HepG2 (cell line): Measurements from ENCODE around the gene BCAS3. TPM values are rescaled to one million over a fixed set of nuclear protein-coding genes. Genes with fewer than 3 reads are reported as not detected.

Source experiments
- ATAC-seq: fragments of 200-7000 bp; cut with Tn5 transposase; 3 replicates; pipeline ENCODE4 v1.9.1; 2020; ENCODE audit warnings: mild to moderate bottlenecking, moderate library complexity
- BruUV-seq: library from RNA; stranded (reverse); fragments of 400-500 nt; replicated peaks from 2 replicates; lab custom pipeline; 2021; lab: Mats Ljungman, UMichigan
- CTCF ChIA-PET: fragments of 300-600 bp; formaldehyde crosslinking; extraction: SDS; loops from one replicate; lab custom pipeline; 2021; ENCODE audit warnings: low total read pairs, inconsistent platforms, low intra/inter-chr PET ratio; lab: Yijun Ruan, JAX
- POLR2A ChIA-PET: fragments of 350-600 bp; sonication (Branson Sonifier 250); formaldehyde crosslinking; loops from one replicate; lab custom pipeline; 2020; ENCODE audit warnings: antibody characterized with exemption, inconsistent platforms; lab: Yijun Ruan, JAX
- DNase-seq: peaks from one replicate; pipeline ENCODE4 v3.0.0-alpha.2; 2015; ENCODE audit warnings: low spot score
- FAIRE-seq: peaks from 3 replicates; lab custom pipeline; 2011; peaks lifted over from hg19 to GRCh38; lab: Jason Lieb, UNC
- H2AFZ ChIP-seq: one replicate; pipeline ENCODE4 v1.6.1; 2011; ENCODE audit warnings: low read length, inconsistent platforms
- H3K27ac ChIP-seq: fragments of 300-600 bp; 3 replicates; pipeline ENCODE4 v1.8.0; 2011; ENCODE audit warnings: mixed run types, mild to moderate bottlenecking, mixed read lengths, low read length, inconsistent platforms; ENCODE audit not compliant: insufficient read depth; ENCODE audit errors: extremely low read length
- H3K27me3 ChIP-seq, 2 experiments: fragments of 200-600 bp in 1 of 2; 2 replicates in 1 of 2; 3 replicates in 1 of 2; pipeline versions ENCODE4 v1.6.0 to v1.8.0; 2011; ENCODE audit warnings: low read length in 2 of 2, mild to moderate bottlenecking in 2 of 2, moderate library complexity in 2 of 2, inconsistent platforms in 1 of 2; ENCODE audit not compliant: insufficient read depth in 2 of 2, control insufficient read depth in 1 of 2
- H3K36me3 ChIP-seq, 2 experiments: fragments of 200-600 bp in 1 of 2; replicated peaks in 1 of 2; 2 replicates in 1 of 2; 3 replicates in 1 of 2; pipeline versions ENCODE4 v1.5.1 to v1.8.0; 2011; ENCODE audit warnings: low read length in 2 of 2, inconsistent platforms in 1 of 2; ENCODE audit not compliant: insufficient read depth in 2 of 2, control insufficient read depth in 1 of 2
- H3K4me1 ChIP-seq: 2 replicates; pipeline ENCODE4 v1.5.1; 2012; ENCODE audit warnings: low read length, inconsistent platforms; ENCODE audit not compliant: insufficient read depth
- H3K4me2 ChIP-seq: 2 replicates; pipeline ENCODE4 v1.6.0; 2011; ENCODE audit warnings: low read depth, low read length, inconsistent platforms
- H3K4me3 ChIP-seq, 3 experiments: fragments of 200-600 bp in 1 of 3; sonication (generic), shearing (Covaris generic) in 1 of 3; replicated peaks in 1 of 3; 2 replicates each; pipeline ENCODE4 v1.5.1; 2011 to 2016; ENCODE audit warnings: low read length in 3 of 3, inconsistent platforms in 2 of 3, low read depth in 2 of 3, mild to moderate bottlenecking in 2 of 3, control low read depth in 1 of 3, mixed read lengths in 1 of 3; ENCODE audit not compliant: insufficient read depth in 1 of 3
- H3K79me2 ChIP-seq: one replicate; pipeline ENCODE4 v1.6.1; 2011; ENCODE audit warnings: low read length, inconsistent platforms; ENCODE audit not compliant: insufficient read depth
- H3K9ac ChIP-seq: 2 replicates; pipeline ENCODE4 v1.6.0; 2011; ENCODE audit warnings: mild to moderate bottlenecking, low read depth, low read length, inconsistent platforms; ENCODE audit not compliant: insufficient read depth
- H3K9me3 ChIP-seq: 2 replicates; pipeline ENCODE4 v1.5.1; 2012; ENCODE audit warnings: mild to moderate bottlenecking, low read length
- H4K20me1 ChIP-seq: 2 replicates; pipeline ENCODE4 v1.6.0; 2011; ENCODE audit warnings: inconsistent platforms, mild to moderate bottlenecking, low read length, moderate library complexity; ENCODE audit not compliant: insufficient read depth
- AGO2 ChIP-seq: fragments of 200-400 bp; formaldehyde crosslinking; optimal IDR thresholded peaks from 2 replicates; pipeline ENCODE3; 2017; ENCODE audit warnings: mild to moderate bottlenecking, low read depth, low read length, moderate library complexity
- KDM5A ChIP-seq: fragments of 200-600 bp; sonication (generic); IDR thresholded peaks from 2 replicates; pipeline ENCODE4 v1.7.0; 2018; ENCODE audit warnings: antibody characterized with exemption, mild to moderate bottlenecking, low read length, borderline replicate concordance
- RFX1 ChIP-seq: fragments of 450-650 bp; IDR thresholded peaks from 2 replicates; pipeline ENCODE4 v1.6.1; 2017
- ZNF230 ChIP-seq: sonication (generic); formaldehyde crosslinking; IDR thresholded peaks from 2 replicates; pipeline ENCODE4 v1.4.0; 2020; ENCODE audit warnings: mild to moderate bottlenecking, missing genetic modification reagents
- ZNF556 ChIP-seq: sonication (generic); formaldehyde crosslinking; IDR thresholded peaks from 2 replicates; pipeline ENCODE4 v1.4.0; 2020; ENCODE audit warnings: mild to moderate bottlenecking, missing genetic modification reagents, borderline replicate concordance
- ZNF598 ChIP-seq: sonication (generic); formaldehyde crosslinking; IDR thresholded peaks from 2 replicates; pipeline ENCODE4 v1.5.1; 2020; ENCODE audit warnings: mild to moderate bottlenecking, missing genetic modification reagents, borderline replicate concordance
- ZNF652 ChIP-seq: IDR thresholded peaks from 2 replicates; pipeline ENCODE4 v1.6.1; 2016; ENCODE audit warnings: low read depth, borderline replicate concordance
- ZNF740 ChIP-seq: sonication (generic); formaldehyde crosslinking; IDR thresholded peaks from 2 replicates; pipeline ENCODE4 v1.4.0; 2020; ENCODE audit warnings: missing genetic modification reagents
- WGBS: methylation state at CpG from one replicate; pipeline ENCODE4 v1.1.6; 2017; ENCODE audit warnings: low lambda C conversion rate; 5-methylcytosine and 5-hydroxymethylcytosine counted together
- in situ Hi-C: cut with HindIII; loops from 2 replicates; pipeline ENCODE4 v1.10.0; 2017; ENCODE audit warnings: low pct_unique_long_range_greater_than_20kb; ENCODE audit not compliant: extremely low pct_ligation_motif_present
- intact Hi-C: fragments of 100-400 bp; cut with micrococcal nuclease; formaldehyde crosslinking; loops from one replicate; pipeline ENCODE4 v1.10.0; 2022; ENCODE audit not compliant: unreplicated experiment
- polyA plus RNA-seq, 8 experiments: library from polyadenylated mRNA; depleted of rRNA in 3 of 8; stranded (reverse) in 7 of 8; unstranded in 1 of 8; fragments of >200 nt; fragmentation: Illumina TruSeq in 4 of 8; extraction: Trizol in 4 of 8; gene quantifications; 2 replicates each; pipeline versions ENCODE4 v1.2.1 to v1.2.3, GENCODE V29; 2011 to 2016; ENCODE audit warnings: low read depth in 4 of 8, missing spikeins in 1 of 8, mixed read lengths in 1 of 8; ENCODE audit not compliant: insufficient read depth in 1 of 8
- total RNA-seq, 5 experiments: library from RNA; depleted of rRNA; stranded (reverse); fragments of >200 nt; fragmentation: Illumina TruSeq; extraction: Trizol; gene quantifications; 2 replicates each; pipeline ENCODE4 v1.2.3, GENCODE V29; 2016; ENCODE audit warnings: low read depth in 1 of 5

BCAS3 gene
- total and polyA plus RNA-seq, 2 of the 13 experiments (the other 11 are each of a cell fraction or from before 2014, with no cell fraction given), result 10.7 to 11.2 TPM

GRCh38 chr17:61286449-61286848, 608.8 kb downstream of the BCAS3 start:
- Histone ChIP-seq H3K27me3 (no peaks in the 10 kb centered on the region), H3K4me1 (peaks cover 12% of the 10 kb centered on the region; the same call in 1 of the 2 replicates), H3K9me3 (no peaks in the 10 kb centered on the region), H3K36me3 (no peaks in the 10 kb centered on the region), H2AFZ (no peak overlapping the region), H4K20me1 (no peaks in the 10 kb centered on the region), H3K27ac (no peak overlapping the region), H3K79me2 (no peaks in the 10 kb centered on the region)
- ChIA-PET POLR2A (no interaction called here), CTCF (no interaction called here)
- intact Hi-C loops (no loop called here), in situ Hi-C loops (no loop called here)
- DNase-seq (no peak), ATAC-seq (no peak), FAIRE-seq (no peak)
- BruUV-seq, result no TSS peak
- WGBS, result 63% methylated on average over 9 of the region's 9 CpGs
- no peak for TF ChIP-seq ZNF598 (CRISPR knock-in tag)
- TF ChIP-seq KDM5A, result no peak
- no peak for TF ChIP-seq ZNF556 (CRISPR knock-in tag)
- TF ChIP-seq ZNF230 (CRISPR knock-in tag), result no peak
- no peak for TF ChIP-seq ZNF740
- TF ChIP-seq RFX1, result no peak
- TF ChIP-seq, all 625 proteins: peak for 0
- Histone ChIP-seq H3K4me2 (no peak overlapping the region), H3K4me3 (no peak overlapping the region), H3K9ac (no peak overlapping the region)

- H3K9me3 ChIP-seq, result no peaks in the 10 kb centered on the region
- H4K20me1 ChIP-seq, result no peaks in the 10 kb centered on the region
- 0 out of 2 replicates have a peak, but pooled peaks cover 6% of the 10 kb centered on the region for H3K4me1 ChIP-seq
- ChIA-PET CTCF (no interaction called here), POLR2A (no interaction called here)
- BruUV-seq, result no TSS peak
- 60% methylated on average over 10 of the region's 10 CpGs for WGBS
- TF ChIP-seq AGO2 (no peak), ZNF652 (CRISPR knock-in tag) (peak; percentile 43; the same call in 1 of the 2 replicates)
- no peak overlapping the region for H3K4me3 ChIP-seq
- no peaks in the 10 kb centered on the region for H3K36me3 ChIP-seq
- DNase-seq (no peak), FAIRE-seq (no peak), ATAC-seq (no peak)
- intact Hi-C loops (no loop called here), in situ Hi-C loops (no loop called here)
- no peak overlapping the region for H3K27ac ChIP-seq
- no peak overlapping the region for H2AFZ ChIP-seq
- no peak overlapping the region for H3K9ac ChIP-seq
- no peaks in the 10 kb centered on the region for H3K27me3 ChIP-seq
- H3K4me2 ChIP-seq, result no peak overlapping the region
- no peaks in the 10 kb centered on the region for H3K79me2 ChIP-seq
These were observed 612.0 kb downstream of the BCAS3 start for GRCh38 chr17:61289408-61290385.
